ENCODE measurements around the gene PADI4. TPM values are rescaled to one million over a fixed set of nuclear protein-coding genes. Genes with fewer than 3 reads are reported as not detected.

The PADI4 gene
- total and polyA plus RNA-seq, 2 of the 4 experiments (the other 2 are of a cell fraction) = not detected

DNA sequence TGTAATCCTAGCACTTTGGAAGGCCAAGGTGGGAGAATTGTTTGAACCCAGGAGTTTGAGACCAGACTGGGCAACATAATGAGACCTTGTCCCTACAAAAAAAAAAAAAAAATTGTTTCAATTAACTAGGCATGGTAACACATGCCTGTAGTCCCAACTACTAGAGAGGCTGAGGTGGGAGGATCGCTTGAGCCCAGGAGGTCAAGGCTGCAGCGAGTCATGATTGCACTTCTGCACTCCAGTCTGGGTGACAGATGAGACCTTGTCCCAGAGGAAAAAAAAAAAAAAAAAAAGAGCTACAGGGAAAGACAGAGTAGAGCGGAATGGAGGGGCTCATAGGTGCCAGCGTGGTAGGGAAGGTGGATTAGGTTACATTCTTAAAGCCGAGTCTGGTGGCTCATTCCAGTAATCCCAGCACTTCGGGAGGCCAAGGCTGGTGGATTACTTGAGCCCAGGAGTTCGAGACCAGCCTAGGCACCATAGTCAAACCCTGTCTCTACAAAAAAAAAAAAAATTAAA, 43.0 kb downstream of the PADI4 start:
- Histone ChIP-seq H4K8ac (ENCODE audit: low read depth in 2 of 2, low read length in 2 of 2) (no peak overlapping the region), H3K79me1 (ENCODE audit: low read depth in 1 of 2, low read length in 2 of 2) (no peaks in the 10 kb centered on the region), H4K20me1 (ENCODE audit: insufficient read depth, low read length) (no peaks in the 10 kb centered on the region; the same call in 1 of the 2 replicates), H3K9me1 (ENCODE audit: insufficient read depth, low read length) (no peaks in the 10 kb centered on the region; the same call in 1 of the 2 replicates), H2AK9ac (replicated peaks; ENCODE audit: low read depth, low read length, poor library complexity) (no peak overlapping the region), H3K56ac (ENCODE audit: extremely low read depth, insufficient read depth, low read length) (no peak overlapping the region), H3K27ac (ENCODE audit: insufficient read depth, low read length) (no peak overlapping the region), H2AFZ (replicated peaks; ENCODE audit: low read length, poor library complexity) (no peak overlapping the region), H2AK5ac (ENCODE audit: low read depth, low read length) (no peak overlapping the region), H3K4me1 (ENCODE audit: control insufficient read depth, insufficient read depth, low read length) (no peaks in the 10 kb centered on the region), H3K14ac (replicated peaks; ENCODE audit: low read depth, low read length) (no peak overlapping the region), H3K4ac (ENCODE audit: low read depth, low read length) (no peak overlapping the region), H2BK5ac (ENCODE audit: low read depth, low read length, poor library complexity, severe bottlenecking) (no peak overlapping the region), H4K5ac (ENCODE audit: low read depth, low read length) (no peak overlapping the region), H3K4me2 (ENCODE audit: low read depth, low read length) (no peak overlapping the region), H2BK15ac (ENCODE audit: low read depth, low read length) (no peak overlapping the region), H3K9me3 (ENCODE audit: control insufficient read depth, insufficient read depth, low read length) (no peaks in the 10 kb centered on the region), H3K18ac (ENCODE audit: low read depth, low read length) (no peak overlapping the region), H3K9ac (ENCODE audit: low read depth, low read length) (no peak overlapping the region), H3K36me3 (ENCODE audit: control insufficient read depth, insufficient read depth, low read length) (no peaks in the 10 kb centered on the region), H3K4me3 (ENCODE audit: insufficient read depth, low read depth, low read length) (no peak overlapping the region), H3K23ac (ENCODE audit: low read depth, low read length) (no peak overlapping the region), H2BK20ac (ENCODE audit: low read depth, low read length) (no peak overlapping the region), H3K27me3 (ENCODE audit: control insufficient read depth, insufficient read depth, low read length) (peaks cover 24% of the 10 kb centered on the region), H4K91ac (ENCODE audit: insufficient read depth, low read depth, low read length) (no peak overlapping the region), H2BK120ac (ENCODE audit: low read depth, low read length) (no peak overlapping the region)
- intact Hi-C loops (cut with micrococcal nuclease) (no loop called here), dilution Hi-C loops (cut with HindIII; ENCODE audit: low sequenced_read_pairs, unreplicated experiment) (no loop called here), in situ Hi-C loops (cut with MboI; ENCODE audit: low sequenced_read_pairs) (no loop called here)
- BruUV-seq (replicated peaks) = no TSS peak
- CTCF ChIA-PET = no interaction called here
- no peak for TF ChIP-seq RCOR1 (IDR thresholded peaks at IDR 0.05; ENCODE audit: insufficient replicate concordance, low read length)
- TF ChIP-seq CEBPB (IDR thresholded peaks at IDR 0.05; ENCODE audit: low read depth, low read length) = no peak
- TF ChIP-seq BHLHE40 (IDR thresholded peaks at IDR 0.05; ENCODE audit: low read depth, low read length) = no peak
- no peak for TF ChIP-seq MAFK (IDR thresholded peaks at IDR 0.05; ENCODE audit: low read depth, low read length)
- no peak for TF ChIP-seq SMC3 (IDR thresholded peaks at IDR 0.05; ENCODE audit: low read depth, low read length)
- TF ChIP-seq RAD21 (IDR thresholded peaks at IDR 0.05; ENCODE audit: low read length) = no peak
- TF ChIP-seq, protein P1, sequence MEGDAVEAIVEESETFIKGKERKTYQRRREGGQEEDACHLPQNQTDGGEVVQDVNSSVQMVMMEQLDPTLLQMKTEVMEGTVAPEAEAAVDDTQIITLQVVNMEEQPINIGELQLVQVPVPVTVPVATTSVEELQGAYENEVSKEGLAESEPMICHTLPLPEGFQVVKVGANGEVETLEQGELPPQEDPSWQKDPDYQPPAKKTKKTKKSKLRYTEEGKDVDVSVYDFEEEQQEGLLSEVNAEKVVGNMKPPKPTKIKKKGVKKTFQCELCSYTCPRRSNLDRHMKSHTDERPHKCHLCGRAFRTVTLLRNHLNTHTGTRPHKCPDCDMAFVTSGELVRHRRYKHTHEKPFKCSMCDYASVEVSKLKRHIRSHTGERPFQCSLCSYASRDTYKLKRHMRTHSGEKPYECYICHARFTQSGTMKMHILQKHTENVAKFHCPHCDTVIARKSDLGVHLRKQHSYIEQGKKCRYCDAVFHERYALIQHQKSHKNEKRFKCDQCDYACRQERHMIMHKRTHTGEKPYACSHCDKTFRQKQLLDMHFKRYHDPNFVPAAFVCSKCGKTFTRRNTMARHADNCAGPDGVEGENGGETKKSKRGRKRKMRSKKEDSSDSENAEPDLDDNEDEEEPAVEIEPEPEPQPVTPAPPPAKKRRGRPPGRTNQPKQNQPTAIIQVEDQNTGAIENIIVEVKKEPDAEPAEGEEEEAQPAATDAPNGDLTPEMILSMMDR (conservative IDR thresholded peaks at IDR 0.05; ENCODE audit: low read depth, low read length) = no peak
- TF ChIP-seq USF2 (IDR thresholded peaks at IDR 0.05; ENCODE audit: low read depth, low read length) = no peak
- TF ChIP-seq CHD1 (IDR thresholded peaks at IDR 0.05; ENCODE audit: low read depth, low read length) = no peak
- no peak for TF ChIP-seq MAZ (IDR thresholded peaks at IDR 0.05; ENCODE audit: borderline replicate concordance, low read depth, low read length)
- no peak for TF ChIP-seq FOS (IDR thresholded peaks at IDR 0.05; ENCODE audit: low read depth, low read length)
- DNase-seq = no peak
- no peak for ATAC-seq (ENCODE audit: low read depth)
- WGBS, 2 experiments (ENCODE audit: extremely low coverage in 2 of 2, insufficient read length in 1 of 2) = 60% methylated on average over 1 of the region's 7 CpGs; no CpG with 5 or more reads in 1 of the 2 experiments
- POLR2A ChIA-PET (ENCODE audit: unreplicated experiment) = no interaction called here

Data from IMR-90 (cell line).